ENCODE results near the gene LRRC75A. TPM values are rescaled to one million over a fixed set of nuclear protein-coding genes. Genes with fewer than 3 reads are reported as not detected.
"Not testable (repeated sequence)": the region's sequence is repeated elsewhere in the genome, so short reads cannot be mapped to it uniquely, and the experiment has no call there.

Gene LRRC75A
- total and polyA plus RNA-seq, 2 of the 8 experiments (the other 6 are each of a cell fraction or from before 2014, with no cell fraction given) = 9.7 to 9.9 TPM

DNA sequence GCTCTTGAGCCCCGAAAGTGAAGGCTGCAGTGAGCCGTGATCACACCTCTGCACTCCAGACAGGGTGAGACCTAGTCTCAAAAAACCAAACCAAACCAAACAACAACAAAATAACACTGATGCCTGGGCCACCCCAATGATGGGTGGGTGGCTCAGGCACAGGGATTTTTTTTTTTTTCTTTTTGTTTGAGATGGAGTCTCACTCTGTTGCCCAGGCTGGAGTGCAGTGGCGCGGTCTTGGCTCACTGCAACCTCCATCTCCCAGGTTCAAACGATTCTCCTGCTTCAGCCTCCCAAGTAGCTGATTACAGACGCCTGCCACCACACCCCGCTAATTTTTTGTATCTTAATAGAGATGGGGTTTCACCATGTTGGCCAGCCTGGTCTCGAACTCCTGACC, 39.7 kb downstream of the LRRC75A start:
- not testable (repeated sequence) for H3K18ac ChIP-seq (ENCODE audit: extremely low read depth, low read length); FAIRE-seq; H2BK120ac ChIP-seq (replicated peaks; ENCODE audit: low read depth, low read length); H2BK12ac ChIP-seq (ENCODE audit: low read depth, low read length); H3K9me3 ChIP-seq (ENCODE audit: insufficient read depth in 2 of 2, low read depth in 1 of 2, low read length in 1 of 2); H2BK5ac ChIP-seq (ENCODE audit: low read depth, low read length); H3K27ac ChIP-seq (ENCODE audit: low read depth, low read length); H3K79me1 ChIP-seq (ENCODE audit: low read depth, low read length); H4K91ac ChIP-seq (replicated peaks; ENCODE audit: insufficient read length, low read length); H3K23me2 ChIP-seq (ENCODE audit: low read depth, low read length); H2BK20ac ChIP-seq (ENCODE audit: low read length); H3K4ac ChIP-seq (replicated peaks; ENCODE audit: insufficient read length, low read depth, low read length); H3K4me3 ChIP-seq (ENCODE audit: extremely low read depth in 1 of 4, insufficient read depth in 2 of 4, low read depth in 3 of 4, low read length in 4 of 4); H3K4me2 ChIP-seq (ENCODE audit: insufficient read depth in 1 of 2, low read depth in 2 of 2, low read length in 2 of 2); H3K27me3 ChIP-seq (replicated peaks in 1 of 4; ENCODE audit: control insufficient read depth in 3 of 4, extremely low read depth in 1 of 4, insufficient read depth in 3 of 4, low read length in 3 of 4); H3K14ac ChIP-seq (ENCODE audit: insufficient read length); H4K8ac ChIP-seq (ENCODE audit: extremely low read depth, insufficient read depth, low read length); H2BK15ac ChIP-seq (ENCODE audit: low read length); H2AK5ac ChIP-seq (ENCODE audit: low read depth, low read length); H2AFZ ChIP-seq (ENCODE audit: low read length); H3K23ac ChIP-seq (ENCODE audit: insufficient read length); H3K9ac ChIP-seq (replicated peaks in 1 of 4; ENCODE audit: extremely low read depth in 1 of 4, low read depth in 3 of 4, low read length in 3 of 4); DNase-seq (ENCODE audit: low read depth in 1 of 2, low spot score in 2 of 2); H3K79me2 ChIP-seq (ENCODE audit: control insufficient read depth in 1 of 2, insufficient read depth in 2 of 2, low read length in 2 of 2); H3K4me1 ChIP-seq (replicated peaks in 1 of 4; ENCODE audit: control insufficient read depth in 3 of 4, insufficient read depth in 4 of 4, low read length in 3 of 4); H4K5ac ChIP-seq (ENCODE audit: insufficient read length, low read depth, low read length); H3K56ac ChIP-seq (replicated peaks; ENCODE audit: insufficient read length, low read depth, low read length)
- Histone ChIP-seq H4K20me1 (replicated peaks in 1 of 2; ENCODE audit: control insufficient read depth in 1 of 2, insufficient read depth in 2 of 2, low read length in 2 of 2) (peaks cover 0 to 25% of the 10 kb centered on the region in 2 experiments), H3K36me3 (ENCODE audit: control insufficient read depth in 2 of 4, insufficient read depth in 4 of 4, low read length in 3 of 4) (peaks cover 0 to 21% (median 4%) of the 10 kb centered on the region in 4 experiments; a peak in 5 of 8 replicates)
- POLR2A ChIA-PET (ENCODE audit: partially characterized antibody) = interaction anchor here (0.6 to 17.6 kb wide), 5 partner anchors 10 to 1335 kb away, joined by 3 to 204 read pairs (median 6); partner anchors contain the start of gene UBB
- CTCF ChIA-PET (ENCODE audit: partially characterized antibody) = interaction anchor here (0.6 to 36.9 kb wide), 19 partner anchors 9 to 148 kb away, joined by 3 to 941 read pairs (median 11); partner anchors contain the start of genes LRRC75A and UBB
- 83% methylated on average over 8 of the region's 8 CpGs; no CpG with 5 or more reads in 1 of the 2 experiments for WGBS, 2 experiments (ENCODE audit: extremely low coverage in 1 of 2, insufficient coverage in 1 of 2, insufficient read length in 1 of 2, insufficient replicate concordance in 2 of 2, low coverage in 1 of 2, low lambda C conversion rate in 2 of 2, missing lambda C conversion rate in 1 of 2)

Data from H1 (cell line).